HG03354 (cell line): ENCODE measurements around the gene WNT7A.

Experiments
- ATAC-seq: cut with Tn5 transposase; IDR thresholded peaks from one replicate; pipeline ENCODE4 v1.9.1; 2021; ENCODE audit warnings: mild to moderate bottlenecking; ENCODE audit not compliant: unreplicated experiment, poor library complexity, severe bottlenecking

Gene WNT7A

DNA sequence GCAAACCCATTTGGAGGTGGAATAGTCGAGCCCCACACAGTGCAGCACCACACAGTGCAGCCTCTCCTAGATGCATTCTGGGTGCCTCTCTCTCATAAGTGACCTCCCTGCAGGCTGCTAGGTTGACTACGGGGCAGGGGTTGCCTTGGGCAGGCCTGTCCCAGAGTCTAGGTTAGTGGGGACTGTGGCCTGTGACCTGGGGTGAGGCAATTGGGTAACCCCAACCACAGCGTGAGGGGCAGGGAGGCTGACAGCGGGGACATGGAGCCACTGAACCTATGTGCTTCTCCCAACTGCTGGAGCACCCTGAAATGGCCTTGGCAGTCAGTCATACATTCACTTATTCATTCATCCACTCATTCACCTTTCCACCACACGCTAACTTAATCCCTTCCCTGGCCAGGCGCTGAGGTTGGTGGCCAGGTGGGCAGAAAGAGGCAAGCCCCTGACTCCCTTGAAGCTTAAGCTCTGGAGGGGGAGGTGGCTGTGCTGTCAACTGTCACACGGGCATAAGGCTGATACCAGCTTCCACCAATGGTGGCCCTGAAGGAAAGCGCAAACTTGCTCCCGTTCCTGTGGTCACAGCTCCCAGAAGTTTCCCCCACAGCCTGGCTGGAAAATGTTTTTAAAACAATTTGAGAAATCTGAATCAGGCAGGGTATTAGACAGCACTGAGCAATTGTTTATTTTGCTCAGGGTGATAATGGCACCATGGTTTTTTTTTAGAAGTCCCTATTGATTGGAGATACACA lies 46.2 kb downstream of the WNT7A start:
- no peak for ATAC-seq

DNA sequence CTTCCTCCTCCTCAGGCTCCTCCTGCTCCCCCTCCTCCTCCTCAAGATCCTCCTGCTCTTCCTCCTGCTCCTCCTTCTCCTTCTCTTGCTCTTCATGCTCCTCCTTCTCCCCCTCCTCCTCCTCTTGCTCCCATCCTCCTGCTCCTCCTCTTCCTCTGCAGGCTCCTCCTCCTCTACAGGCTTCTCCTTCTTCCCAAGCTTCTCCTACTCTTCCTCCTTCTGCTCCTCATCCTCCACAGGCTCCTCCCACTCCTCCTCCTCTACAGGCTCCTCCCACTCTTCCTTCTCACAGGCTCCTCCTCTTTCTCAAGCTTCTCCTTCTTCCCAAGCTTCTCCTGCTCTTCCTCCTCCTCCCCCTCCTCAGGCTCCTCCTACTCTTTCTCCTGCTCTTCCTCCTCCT lies 47.7 kb downstream of the WNT7A start:
- ATAC-seq = no peak

DNA sequence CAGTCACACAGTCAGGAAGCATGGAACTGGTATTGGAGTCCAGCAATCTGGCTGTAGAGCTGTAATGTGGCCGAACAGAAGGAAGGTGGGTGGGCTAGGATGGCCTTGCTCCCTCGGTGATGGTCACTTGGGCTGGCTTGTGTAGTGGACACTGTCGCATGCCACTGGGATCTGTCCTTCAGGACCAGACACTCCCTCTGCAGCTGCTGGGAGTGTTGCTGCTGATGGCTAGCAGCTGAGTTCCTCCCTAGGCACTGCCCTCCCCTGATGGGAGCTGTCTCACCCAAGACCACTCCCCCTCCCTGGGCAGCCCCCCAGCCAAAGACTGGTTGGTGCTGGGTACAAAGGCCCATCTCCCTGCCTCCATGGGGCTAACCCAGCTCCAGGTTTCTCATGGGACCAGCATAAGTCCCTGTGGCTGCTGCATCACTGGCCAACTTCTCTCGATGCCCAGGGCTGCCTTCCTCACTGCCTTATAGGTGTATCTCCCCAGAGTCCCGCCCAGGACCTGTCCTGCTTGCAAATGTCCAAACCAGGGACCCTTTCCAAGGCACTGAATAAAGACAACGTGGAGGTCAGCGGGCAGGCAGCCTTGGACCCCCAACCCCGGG lies 48.4 kb downstream of the WNT7A start:
- ATAC-seq = no peak

DNA sequence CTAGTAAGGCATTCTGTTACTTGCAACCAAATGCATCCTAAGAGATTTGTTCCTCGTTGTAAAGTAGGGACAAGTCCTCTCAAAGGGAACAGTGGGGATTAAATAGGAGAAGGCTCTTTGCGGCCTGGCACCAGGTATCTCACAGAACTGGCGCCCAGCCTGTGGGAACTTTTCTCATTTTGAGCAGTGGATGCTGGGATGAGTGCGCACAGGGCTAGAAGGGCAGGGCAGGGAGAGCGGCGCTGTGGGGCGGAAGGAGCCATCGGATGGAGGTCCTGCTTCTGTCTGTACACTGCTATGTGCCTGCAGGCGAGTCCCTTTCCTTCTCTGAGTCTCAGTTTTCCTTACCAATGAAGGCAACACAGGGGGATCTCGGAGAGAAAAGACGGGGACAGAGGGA lies 50.6 kb downstream of the WNT7A start:
- no peak for ATAC-seq

DNA sequence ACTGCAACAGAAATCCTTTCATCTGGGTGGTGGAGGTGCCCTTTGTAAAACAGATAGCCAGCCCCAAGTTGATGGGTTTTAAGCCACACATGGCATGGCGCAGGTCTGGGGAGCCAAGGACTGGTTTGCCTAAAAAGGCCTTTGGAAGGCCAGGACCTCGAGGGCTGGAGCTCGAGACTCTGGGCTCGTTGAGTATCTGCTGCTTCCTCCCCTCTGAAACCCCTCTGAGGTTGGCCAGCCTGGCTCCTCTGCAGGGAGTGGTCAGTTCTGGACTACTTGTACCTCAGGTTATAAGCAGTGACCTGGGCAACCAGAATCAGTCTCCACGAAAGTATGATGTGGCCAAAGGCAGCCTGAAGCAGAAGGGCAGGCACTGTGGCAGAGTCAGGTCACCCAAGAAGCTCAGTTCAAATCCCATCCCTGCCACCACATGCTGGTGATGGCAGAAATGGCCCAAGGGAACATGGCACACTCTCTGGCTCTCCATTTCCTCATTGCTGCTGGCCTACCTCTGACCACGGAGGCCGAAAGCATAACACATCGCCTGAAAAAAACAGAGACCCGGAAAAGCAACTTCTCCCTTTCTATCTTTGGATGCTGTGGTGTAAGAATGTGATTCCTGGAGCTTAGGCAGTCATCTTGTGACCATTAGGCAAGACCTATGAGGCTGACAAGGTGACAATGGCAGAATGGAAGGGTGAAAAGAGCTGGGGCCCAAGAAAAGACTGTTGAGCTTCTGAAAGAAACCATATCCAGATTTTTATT lies 51.2 kb downstream of the WNT7A start:
- ATAC-seq = no peak

DNA sequence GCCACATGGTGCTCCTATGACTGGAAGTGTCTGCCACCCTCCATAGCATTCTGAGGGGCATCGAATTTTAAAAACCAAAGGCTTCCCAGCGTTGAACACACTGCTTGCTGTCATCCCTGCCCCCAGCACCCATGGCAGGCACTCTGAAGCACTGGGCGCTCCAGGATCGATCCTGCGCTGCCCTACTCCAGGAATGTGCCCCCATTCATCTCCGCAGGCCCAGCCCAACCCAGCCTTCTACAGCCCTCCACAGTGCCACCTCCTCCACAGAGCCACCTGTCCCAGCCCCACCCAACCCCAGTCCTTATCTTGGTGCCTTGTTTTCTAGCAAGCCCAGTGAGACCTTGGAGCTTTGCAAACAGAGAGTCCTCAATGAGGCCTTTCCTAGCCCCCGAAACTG lies 52.2 kb downstream of the WNT7A start:
- no peak for ATAC-seq

DNA sequence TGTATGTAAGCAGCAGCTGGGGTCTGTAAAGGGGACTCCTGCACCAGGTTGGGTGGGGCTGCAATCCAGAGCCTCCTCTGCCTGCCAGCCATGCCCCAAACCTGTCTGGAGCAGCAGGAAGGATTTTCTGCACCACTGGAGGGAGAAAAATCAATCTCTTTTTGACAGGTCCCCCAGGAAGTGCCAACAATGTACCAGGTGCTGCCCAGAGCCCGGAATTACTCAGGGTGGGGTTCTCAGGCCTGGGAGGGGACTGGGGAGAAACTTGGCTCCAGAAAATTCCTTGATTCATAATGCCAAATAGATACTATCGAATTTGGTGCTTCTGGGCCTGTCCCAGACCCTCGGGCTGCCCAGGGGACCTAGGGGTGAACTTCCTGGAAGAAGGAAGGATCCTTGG lies 52.6 kb downstream of the WNT7A start:
- ATAC-seq = no peak

DNA sequence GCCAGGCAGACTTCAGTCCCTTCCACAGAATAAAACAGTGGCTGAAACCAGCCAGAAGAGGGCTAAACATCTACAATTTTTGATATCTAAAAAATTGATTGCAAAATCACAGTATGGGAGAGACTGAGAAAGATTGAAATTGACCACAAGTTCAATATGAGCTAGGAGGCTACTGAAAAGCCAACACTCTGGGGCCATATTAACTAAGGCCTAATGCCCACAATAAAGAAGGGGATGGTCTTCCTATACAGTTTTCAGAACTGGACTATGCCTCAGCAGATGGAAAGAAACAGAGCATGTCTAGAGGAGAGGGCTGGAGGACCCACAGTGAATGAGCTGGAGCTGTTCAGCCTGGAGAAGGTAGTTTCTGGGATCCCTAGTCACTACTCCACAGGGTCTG lies 53.2 kb downstream of the WNT7A start:
- no peak for ATAC-seq

DNA sequence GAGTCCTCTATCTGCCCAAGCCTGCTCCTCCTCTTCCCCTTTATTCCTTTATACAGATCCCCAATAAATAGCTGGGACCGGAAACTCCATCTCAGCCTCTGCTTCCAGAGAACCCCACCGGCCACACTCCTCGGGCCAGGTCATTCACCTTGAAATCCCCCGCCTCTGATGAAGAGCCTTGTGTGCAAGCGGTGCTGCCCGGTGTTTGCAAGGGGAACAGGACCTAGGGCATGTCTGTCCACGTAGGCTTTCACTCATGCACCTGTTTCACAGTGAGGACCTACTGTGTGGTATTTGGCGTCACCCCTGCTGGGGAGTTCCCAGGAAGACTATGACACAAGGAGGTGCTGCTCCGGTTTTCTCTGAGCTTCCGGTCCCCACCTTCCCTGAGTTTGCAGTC lies 54.0 kb downstream of the WNT7A start:
- ATAC-seq = no peak

DNA sequence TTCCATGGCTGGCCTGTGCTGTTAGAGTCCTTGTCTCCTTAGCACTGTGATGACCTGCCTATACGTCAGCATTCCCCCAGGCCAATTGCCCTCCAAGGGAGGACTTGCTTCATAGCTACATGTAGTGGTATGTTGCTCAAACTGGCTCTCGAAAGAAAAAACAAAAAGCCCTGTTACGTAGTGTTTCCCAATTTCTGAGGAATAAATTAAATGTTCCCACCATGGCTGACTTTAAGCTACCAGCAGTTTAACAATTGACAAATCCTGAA lies 54.6 kb downstream of the WNT7A start:
- ATAC-seq = no peak

DNA sequence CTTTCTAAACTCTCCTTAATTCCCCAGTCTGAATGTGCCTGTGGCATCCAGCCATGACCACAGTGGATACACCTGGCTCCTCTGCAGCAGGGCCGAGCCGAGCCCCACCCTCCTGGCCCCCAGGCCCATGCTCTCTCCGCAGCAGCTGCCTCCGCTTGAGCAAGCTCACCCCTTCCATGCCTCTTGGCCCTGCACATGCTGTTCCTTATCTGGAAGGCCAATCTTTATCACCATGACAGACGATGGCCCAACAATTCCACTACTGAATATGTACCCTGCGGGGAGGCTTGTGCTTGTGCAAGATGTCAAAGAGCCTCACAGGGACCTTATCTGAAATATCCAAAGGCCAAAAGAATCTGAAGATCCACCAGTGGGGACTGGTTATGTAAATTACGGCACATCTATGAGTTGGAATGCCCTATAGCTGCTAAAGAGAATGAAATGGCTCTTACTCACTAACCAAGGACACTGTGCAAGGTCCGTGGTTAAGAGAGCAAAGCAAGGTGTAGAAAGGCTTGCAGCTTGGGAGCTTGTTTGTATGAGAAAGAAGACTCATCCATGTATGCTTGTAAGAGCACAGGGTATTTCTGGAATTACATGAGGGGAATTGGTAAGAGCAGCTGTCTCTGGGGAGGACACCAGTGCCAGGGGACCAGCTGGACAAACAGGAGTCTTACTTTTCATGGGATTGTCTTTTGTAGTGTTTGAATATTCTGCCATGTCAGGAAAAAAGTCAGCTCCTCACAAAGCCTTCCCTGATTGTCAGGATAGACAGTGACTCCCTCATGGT lies 55.2 kb downstream of the WNT7A start:
- no peak for ATAC-seq

DNA sequence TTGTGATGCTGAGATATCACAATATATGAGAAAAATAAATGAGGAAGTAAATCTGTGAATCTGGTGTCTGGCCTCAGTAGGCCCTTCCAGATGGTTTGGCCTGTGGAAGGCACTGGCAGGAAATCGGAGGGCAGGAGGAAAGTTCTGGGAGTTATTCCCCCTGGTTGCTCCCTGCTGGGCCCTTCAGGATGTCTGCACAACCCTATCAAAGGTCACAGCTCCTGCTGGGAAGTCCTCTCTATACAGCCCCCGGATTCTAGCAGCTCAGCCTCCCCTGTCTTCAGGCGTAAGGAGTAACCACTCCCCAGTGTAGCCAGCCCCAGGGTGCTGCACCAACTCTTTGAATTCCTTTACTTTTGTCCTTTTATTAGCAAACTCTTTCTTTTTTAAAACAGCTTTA lies 56.2 kb downstream of the WNT7A start:
- no peak for ATAC-seq

DNA sequence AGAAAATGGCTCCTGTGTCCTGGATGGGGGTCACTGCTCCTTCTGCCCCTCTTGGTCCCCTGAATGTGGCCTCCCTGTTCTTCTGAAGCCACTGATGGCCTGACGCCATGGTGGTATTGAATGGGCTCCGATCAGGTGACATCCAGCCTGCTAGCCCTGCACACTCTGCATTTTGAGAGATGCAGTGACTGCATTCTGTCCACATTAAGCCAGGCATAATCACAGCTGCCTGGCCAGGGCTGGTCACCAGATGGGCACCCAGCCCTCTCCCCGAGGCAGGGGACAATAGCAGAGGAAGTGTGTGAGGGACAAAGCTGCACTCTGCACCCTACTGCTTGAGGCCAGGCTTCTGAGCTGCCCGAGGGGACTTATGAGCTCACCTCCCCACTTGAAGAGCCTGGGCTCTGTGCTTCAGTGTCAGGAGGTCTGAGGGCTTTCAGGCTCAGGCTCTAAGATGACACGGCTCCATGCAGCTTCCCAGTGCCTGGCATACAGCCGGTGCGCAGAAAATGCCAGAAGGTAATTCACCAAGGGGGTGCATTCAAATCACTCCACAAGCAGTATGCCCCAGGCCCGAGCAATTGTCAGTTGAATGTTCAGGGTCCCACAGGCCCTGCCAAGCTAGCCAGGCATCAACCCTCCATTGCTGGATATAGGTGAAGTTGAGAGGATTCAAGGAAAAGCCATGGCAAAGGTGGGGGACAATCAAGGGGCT lies 56.8 kb downstream of the WNT7A start:
- no peak for ATAC-seq

DNA sequence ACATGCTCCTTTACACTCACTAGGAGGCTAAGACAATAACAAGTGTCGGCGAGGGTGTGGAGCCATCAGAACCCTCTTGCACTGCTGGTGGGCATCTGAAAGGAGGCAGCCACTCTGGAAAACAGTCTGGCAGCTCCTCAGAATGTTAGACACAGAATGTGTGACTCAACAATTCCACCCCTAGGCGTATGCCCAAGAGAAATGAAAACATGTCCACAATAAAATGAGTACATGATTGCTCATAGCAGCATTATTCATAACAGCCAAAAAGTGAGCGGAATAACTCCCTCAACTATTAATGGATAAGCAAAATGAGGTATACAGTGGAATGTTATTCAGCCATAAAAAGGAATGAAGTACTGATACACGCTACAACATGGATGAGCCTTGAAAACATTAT lies 57.8 kb downstream of the WNT7A start:
- no peak for ATAC-seq

DNA sequence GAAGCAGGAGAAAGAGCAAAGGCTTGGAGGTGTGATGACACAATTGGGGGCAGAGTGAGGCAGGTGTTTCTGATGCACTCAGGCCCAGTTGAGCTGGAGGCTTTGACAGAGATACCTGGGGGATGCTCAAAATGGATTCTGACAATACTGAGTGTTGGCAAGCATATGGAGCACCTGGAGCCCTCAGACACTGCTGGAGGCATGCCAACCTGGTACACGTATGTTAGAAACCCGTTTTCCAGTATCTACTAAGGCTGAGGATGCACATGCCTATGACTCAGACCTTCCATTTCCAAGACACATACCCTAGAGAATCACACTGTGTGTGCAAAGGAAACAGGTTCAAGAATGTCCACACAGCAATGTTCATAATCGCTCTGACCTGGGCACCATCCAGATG lies 58.7 kb downstream of the WNT7A start:
- ATAC-seq = no peak

DNA sequence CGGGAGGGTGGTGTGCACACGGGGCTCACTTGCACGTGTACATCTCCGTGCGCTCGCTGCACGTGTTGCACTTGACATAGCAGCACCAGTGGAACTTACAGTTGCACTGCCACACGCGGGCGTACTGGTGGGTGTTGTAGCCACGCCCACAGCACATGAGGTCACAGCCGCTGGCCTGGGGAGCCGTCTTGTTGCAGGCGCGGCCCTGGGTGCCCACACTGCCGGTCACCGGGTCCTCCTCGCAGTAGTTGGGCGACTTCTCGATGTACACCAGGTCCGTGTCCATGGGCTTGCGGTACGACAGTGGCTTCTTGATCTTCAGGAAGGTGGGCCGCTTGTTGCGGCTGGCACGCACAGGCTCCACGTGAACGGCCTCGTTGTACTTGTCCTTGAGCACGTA lies 61.0 kb downstream of the WNT7A start:
- no peak for ATAC-seq

DNA sequence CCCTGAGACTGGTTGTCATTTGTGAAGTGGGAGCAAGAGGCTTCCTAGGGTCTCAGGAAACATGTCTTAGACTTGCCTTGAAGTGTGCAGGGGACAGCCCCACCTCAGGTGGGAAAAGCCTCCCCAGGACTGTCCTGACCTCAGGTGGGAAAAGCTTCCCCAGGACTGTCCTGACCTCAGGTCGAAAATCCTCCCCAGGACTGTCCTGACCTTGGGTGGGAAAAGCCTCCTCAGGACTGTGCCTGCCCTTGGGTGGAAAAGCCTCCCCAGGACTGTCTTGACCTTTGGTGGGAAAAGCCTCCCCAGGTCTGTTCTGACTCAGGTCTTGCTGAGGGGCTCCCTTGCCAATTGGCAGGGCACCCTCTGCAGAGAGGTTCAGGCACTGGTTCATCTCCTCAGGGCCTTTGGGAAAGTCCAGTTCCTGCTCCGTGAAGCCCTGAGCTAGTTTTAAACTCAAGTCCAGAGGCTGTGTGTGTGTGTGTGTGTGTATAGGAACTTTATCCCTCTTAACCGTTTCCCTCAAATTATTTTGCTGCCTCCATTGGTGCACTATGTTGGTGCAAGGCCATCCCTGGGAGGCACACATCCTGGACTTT lies 64.7 kb downstream of the WNT7A start:
- no peak for ATAC-seq

DNA sequence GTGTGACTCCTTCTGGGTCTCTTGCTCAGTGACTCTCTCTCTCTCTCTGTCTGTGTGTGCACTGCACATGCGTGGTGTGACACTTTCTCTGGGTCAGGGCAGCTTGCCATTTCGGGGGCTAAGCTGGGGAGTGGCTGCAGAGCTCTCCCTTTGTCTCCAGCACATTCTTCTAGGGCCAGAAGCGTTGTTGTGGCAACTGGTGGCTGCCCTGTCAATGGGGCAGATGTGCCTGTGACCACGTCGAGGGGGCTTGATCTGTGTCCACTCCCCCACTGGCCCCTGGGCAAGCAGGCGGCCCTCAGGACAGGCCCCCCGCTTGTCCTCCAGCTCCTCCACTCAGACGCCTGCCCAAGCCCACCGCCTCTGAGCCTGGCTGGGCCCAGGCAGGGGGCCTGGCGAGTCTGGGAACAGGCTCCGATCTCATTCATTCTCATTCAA lies 67.8 kb downstream of the WNT7A start:
- no peak for ATAC-seq

DNA sequence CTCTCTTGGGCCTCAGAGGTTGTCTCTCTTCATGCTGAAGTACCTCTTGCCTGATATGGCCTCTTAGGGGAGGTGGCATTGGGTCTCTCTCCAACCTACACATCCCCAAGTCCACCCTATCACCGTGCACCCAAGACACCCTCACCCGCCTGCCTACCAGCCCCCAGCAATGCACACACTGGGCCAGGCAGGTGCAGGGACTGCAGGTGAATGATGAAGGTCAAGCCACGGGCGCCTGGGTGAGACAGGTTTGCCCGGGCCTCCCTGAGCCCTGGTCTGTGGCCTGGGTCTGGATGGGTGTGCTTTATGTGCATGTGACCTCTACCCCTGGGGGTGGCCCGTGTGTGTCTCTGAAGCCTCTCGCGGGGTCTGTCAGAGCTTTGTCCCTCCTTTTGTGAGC lies 68.3 kb downstream of the WNT7A start:
- ATAC-seq = no peak

DNA sequence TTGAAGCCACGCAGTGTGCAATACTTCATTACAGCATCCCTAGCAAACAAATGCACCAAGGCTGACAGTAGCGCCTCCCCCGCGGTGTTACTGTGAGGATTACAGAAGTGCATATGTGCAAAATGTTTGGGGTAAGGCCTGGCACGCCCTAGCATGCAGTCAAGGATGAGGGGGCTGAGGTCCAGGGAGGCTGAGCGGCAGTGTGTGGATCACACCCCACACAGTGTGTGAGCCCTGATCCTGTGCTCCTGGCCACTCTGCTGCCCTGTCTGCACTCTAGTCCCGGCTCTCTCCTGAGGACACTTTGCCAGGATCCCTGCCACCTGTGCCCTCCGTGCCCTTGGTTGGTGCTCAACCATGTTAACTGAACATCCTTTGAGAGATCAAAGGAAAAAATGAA lies 71.3 kb downstream of the WNT7A start:
- ATAC-seq = no peak
